Measurements from ENCODE around the gene FAM193A.

GRCh38 chr4:2583517-2583916 is 47.1 kb downstream of the FAM193A start:
- TF ChIP-seq, protein P1, sequence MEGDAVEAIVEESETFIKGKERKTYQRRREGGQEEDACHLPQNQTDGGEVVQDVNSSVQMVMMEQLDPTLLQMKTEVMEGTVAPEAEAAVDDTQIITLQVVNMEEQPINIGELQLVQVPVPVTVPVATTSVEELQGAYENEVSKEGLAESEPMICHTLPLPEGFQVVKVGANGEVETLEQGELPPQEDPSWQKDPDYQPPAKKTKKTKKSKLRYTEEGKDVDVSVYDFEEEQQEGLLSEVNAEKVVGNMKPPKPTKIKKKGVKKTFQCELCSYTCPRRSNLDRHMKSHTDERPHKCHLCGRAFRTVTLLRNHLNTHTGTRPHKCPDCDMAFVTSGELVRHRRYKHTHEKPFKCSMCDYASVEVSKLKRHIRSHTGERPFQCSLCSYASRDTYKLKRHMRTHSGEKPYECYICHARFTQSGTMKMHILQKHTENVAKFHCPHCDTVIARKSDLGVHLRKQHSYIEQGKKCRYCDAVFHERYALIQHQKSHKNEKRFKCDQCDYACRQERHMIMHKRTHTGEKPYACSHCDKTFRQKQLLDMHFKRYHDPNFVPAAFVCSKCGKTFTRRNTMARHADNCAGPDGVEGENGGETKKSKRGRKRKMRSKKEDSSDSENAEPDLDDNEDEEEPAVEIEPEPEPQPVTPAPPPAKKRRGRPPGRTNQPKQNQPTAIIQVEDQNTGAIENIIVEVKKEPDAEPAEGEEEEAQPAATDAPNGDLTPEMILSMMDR (IDR thresholded peaks at IDR 0.05) = no peak
- TF ChIP-seq ZFX (IDR thresholded peaks at IDR 0.05; ENCODE audit: borderline replicate concordance) = no peak
